GM19438 (cell line): ENCODE results near the gene ATE1.
"Not testable (repeated sequence)": the region's sequence is repeated elsewhere in the genome, so short reads cannot be mapped to it uniquely, and the experiment has no call there.

Source experiments
- ATAC-seq: cut with Tn5 transposase; IDR thresholded peaks from one replicate; pipeline ENCODE4 v1.9.1; 2021; ENCODE audit warnings: low read depth; ENCODE audit not compliant: unreplicated experiment

ATE1 gene

GRCh38 chr10:121930268-121931085 lies 2.6 kb upstream of the ATE1 start:
- ATAC-seq = not testable (repeated sequence)

GRCh38 chr10:121929585-121930267 lies 1.9 kb upstream of the ATE1 start:
- not testable (repeated sequence) for ATAC-seq

- peak; percentile 3 for ATAC-seq
These were observed 675 bp upstream of the ATE1 start for GRCh38 chr10:121928528-121928884.

- peak; percentile 48 for ATAC-seq
These were observed 452 bp downstream of the ATE1 start for GRCh38 chr10:121927318-121927840.

- no peak for ATAC-seq
These were observed 1.0 kb downstream of the ATE1 start for GRCh38 chr10:121926671-121927317.

GRCh38 chr10:121926157-121926556 lies 1.7 kb downstream of the ATE1 start:
- ATAC-seq = no peak

GRCh38 chr10:121921238-121921931 lies 6.4 kb downstream of the ATE1 start:
- no peak for ATAC-seq

- no peak for ATAC-seq
These were observed 8.2 kb downstream of the ATE1 start for GRCh38 chr10:121919666-121920065.

GRCh38 chr10:121918800-121919199 lies 9.0 kb downstream of the ATE1 start:
- not testable (repeated sequence) for ATAC-seq

- no peak for ATAC-seq
These were observed 13.2 kb downstream of the ATE1 start for GRCh38 chr10:121914661-121915060.

- no peak for ATAC-seq
These were observed 16.5 kb downstream of the ATE1 start for GRCh38 chr10:121911421-121911697.

GRCh38 chr10:121910673-121911420 lies 17.0 kb downstream of the ATE1 start:
- ATAC-seq = no peak

- no peak for ATAC-seq
These were observed 22.9 kb downstream of the ATE1 start for GRCh38 chr10:121904888-121905287.

- ATAC-seq = peak; percentile 75
These were observed 27.2 kb downstream of the ATE1 start for GRCh38 chr10:121900443-121901174.

- ATAC-seq = no peak
These were observed 28.1 kb downstream of the ATE1 start for GRCh38 chr10:121899727-121900126.

- no peak for ATAC-seq
These were observed 36.7 kb downstream of the ATE1 start for GRCh38 chr10:121891103-121891502.

GRCh38 chr10:121889212-121889611 lies 38.6 kb downstream of the ATE1 start:
- ATAC-seq = no peak

GRCh38 chr10:121886997-121887622 lies 40.7 kb downstream of the ATE1 start:
- no peak for ATAC-seq

GRCh38 chr10:121886181-121886580 lies 41.6 kb downstream of the ATE1 start:
- ATAC-seq = no peak
